K562 (cell line): ENCODE data around the gene FAM43B. TPM values are rescaled to one million over a fixed set of nuclear protein-coding genes. Genes with fewer than 3 reads are reported as not detected.

ENCODE experiments used
- BRD9 ChIP-seq: fragments of 450-650 bp; IDR thresholded peaks from 2 replicates; pipeline ENCODE4 v1.6.1; 2018; ENCODE audit warnings: low read depth; ENCODE audit not compliant: partially characterized antibody
- CHD1 ChIP-seq: fragments of 200-600 bp; sonication (generic); IDR thresholded peaks from one replicate; pipeline ENCODE4 v1.6.1; 2012; ENCODE audit warnings: mild to moderate bottlenecking, moderate library complexity, low read length, inconsistent platforms
- JUN ChIP-seq, 2 experiments: sonication (generic) in 1 of 2; formaldehyde crosslinking in 1 of 2; IDR thresholded peaks; 2 replicates each; pipeline versions ENCODE4 v1.6.1 to v1.8.0; 2012 to 2022; ENCODE audit warnings: borderline replicate concordance in 2 of 2, mild to moderate bottlenecking in 2 of 2, improper control_type of control experiment in 1 of 2, low read depth in 1 of 2, low read length in 1 of 2, missing genetic modification reagents in 1 of 2
- MAFK ChIP-seq: IDR thresholded peaks from 2 replicates; pipeline ENCODE4 v1.6.1; 2011; ENCODE audit warnings: low read length, improper control_type of control experiment
- POLR3A ChIP-seq: IDR thresholded peaks from 2 replicates; pipeline ENCODE4 v1.6.1; 2011; ENCODE audit warnings: borderline replicate concordance, mild to moderate bottlenecking, moderate library complexity; ENCODE audit not compliant: insufficient read length, insufficient read depth; ENCODE audit errors: extremely low read depth
- PPARD ChIP-seq: fragments of 250-450 bp; sonication (Bioruptor Pico); IDR thresholded peaks from 2 replicates; pipeline ENCODE4 v1.8.0; 2022; ENCODE audit warnings: inconsistent platforms, mild to moderate bottlenecking, moderate library complexity
- RAD21 ChIP-seq, 2 experiments: fragments of 250-450 bp in 1 of 2; fragments of 450-650 bp in 1 of 2; sonication (Bioruptor Pico) in 1 of 2; formaldehyde crosslinking in 1 of 2; IDR thresholded peaks in 1 of 2; conservative IDR thresholded peaks in 1 of 2; 2 replicates each; pipeline versions ENCODE4 v1.4.0 to v1.8.0; 2020 to 2022; ENCODE audit warnings: mild to moderate bottlenecking in 2 of 2, moderate library complexity in 1 of 2
- polyA plus RNA-seq, 8 experiments: library from polyadenylated mRNA; depleted of rRNA in 4 of 8; stranded (reverse) in 5 of 8; unstranded in 3 of 8; fragments of >200 nt; fragmentation: Nextera tagmentation in 2 of 8; fragmentation: Illumina TruSeq in 1 of 8; extraction: Ambion mirVana in 2 of 8; extraction: Trizol in 1 of 8; gene quantifications; 2 replicates each; pipeline versions ENCODE4 v1.2.1 to v1.2.3, GENCODE V29; 2011 to 2014; ENCODE audit warnings: inconsistent platforms in 1 of 8, missing spikeins in 1 of 8
- total RNA-seq, 7 experiments: library from RNA; depleted of rRNA in 6 of 7; stranded (reverse); fragments of >200 nt in 6 of 7; fragmentation: Illumina TruSeq in 2 of 7; extraction: Trizol in 2 of 7; gene quantifications; 2 replicates each; pipeline versions ENCODE4 v1.2.1 to v1.2.3, GENCODE V29; 2011 to 2021; ENCODE audit warnings: low replicate concordance in 1 of 7
- TF ChIP-seq, protein P1 (sequence below): fragments of 250-450 bp; sonication (Bioruptor Pico); IDR thresholded peaks from 2 replicates; pipeline ENCODE4 v1.9.0; 2021; ENCODE audit warnings: mild to moderate bottlenecking, inconsistent platforms
- TF ChIP-seq, protein P2 (sequence below): fragments of 200-600 bp; sonication (generic); IDR thresholded peaks from one replicate; pipeline ENCODE4 v1.6.1; 2012; ENCODE audit warnings: mild to moderate bottlenecking, low read depth, low read length, inconsistent platforms
- TF ChIP-seq, protein P3 (sequence below): fragments of 250-450 bp; sonication (Bioruptor Pico); IDR thresholded peaks from 2 replicates; pipeline ENCODE4 v1.4.0; 2020

The FAM43B gene
- total and polyA plus RNA-seq, 9 of the 15 experiments (the other 6 are each of a cell fraction or from before 2014, with no cell fraction given) = not detected

DNA sequence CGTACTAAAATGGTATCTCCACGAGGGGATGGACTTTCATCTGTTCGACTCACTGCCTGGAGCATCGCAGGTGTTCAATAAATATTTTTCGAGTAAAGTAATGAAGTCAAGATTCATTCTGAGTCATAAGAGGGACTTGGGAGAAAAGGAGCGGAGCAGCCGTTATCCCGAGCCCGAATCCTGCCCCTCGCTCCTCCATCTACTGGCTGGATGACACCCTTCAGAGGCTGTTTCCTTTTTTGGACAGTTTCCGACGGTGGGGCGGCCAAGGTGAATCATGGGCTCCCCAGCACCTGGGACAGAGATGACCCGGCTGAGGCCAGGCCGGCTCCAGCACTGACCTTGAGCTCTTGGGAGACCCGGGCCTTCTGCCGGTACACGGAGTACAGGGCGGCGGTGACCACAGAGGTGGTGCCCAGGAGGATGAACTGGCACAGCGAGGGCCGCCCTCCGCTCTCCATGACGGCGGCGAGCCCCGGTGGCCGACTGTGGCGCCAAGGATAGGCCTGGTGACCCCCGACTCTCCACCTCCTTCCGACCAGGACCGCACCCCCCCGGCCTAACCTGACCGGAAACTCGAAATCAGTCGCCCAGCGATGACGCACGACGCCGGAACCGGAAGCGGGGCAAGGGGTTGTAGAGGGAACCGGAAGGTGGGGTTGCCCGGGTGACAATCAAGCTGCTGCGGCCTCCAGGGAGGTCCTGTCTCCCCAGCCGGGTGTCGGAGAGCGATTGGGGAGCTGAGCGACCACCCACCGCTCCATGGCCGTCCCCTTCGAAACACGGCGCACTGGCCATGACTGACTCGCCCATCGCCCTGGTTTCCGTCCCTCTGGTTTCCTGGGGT is 44.6 kb upstream of the FAM43B start, which contains the start of gene MUL1 (continued):
- TF ChIP-seq RAD21 (CRISPR knock-in tag; conservative IDR thresholded peaks at IDR 0.05 in 1 of 2, IDR thresholded peaks at IDR 0.05 in 1 of 2) (no peak), PPARD (no peak), JUN (IDR thresholded peaks at IDR 0.05; ENCODE audit: borderline replicate concordance, low read depth, low read length) (0 out of 2 replicates have a peak, but pooled peaks have one; percentile 50), JUN (CRISPR knock-in tag; IDR thresholded peaks at IDR 0.05; ENCODE audit: borderline replicate concordance) (no peak), CHD1 (no peak), BRD9 (no peak), POLR3A (no peak), MAFK (no peak)
- TF ChIP-seq, protein P1, sequence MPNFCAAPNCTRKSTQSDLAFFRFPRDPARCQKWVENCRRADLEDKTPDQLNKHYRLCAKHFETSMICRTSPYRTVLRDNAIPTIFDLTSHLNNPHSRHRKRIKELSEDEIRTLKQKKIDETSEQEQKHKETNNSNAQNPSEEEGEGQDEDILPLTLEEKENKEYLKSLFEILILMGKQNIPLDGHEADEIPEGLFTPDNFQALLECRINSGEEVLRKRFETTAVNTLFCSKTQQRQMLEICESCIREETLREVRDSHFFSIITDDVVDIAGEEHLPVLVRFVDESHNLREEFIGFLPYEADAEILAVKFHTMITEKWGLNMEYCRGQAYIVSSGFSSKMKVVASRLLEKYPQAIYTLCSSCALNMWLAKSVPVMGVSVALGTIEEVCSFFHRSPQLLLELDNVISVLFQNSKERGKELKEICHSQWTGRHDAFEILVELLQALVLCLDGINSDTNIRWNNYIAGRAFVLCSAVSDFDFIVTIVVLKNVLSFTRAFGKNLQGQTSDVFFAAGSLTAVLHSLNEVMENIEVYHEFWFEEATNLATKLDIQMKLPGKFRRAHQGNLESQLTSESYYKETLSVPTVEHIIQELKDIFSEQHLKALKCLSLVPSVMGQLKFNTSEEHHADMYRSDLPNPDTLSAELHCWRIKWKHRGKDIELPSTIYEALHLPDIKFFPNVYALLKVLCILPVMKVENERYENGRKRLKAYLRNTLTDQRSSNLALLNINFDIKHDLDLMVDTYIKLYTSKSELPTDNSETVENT (CRISPR knock-in tag) = peak; percentile 84
- TF ChIP-seq, protein P2, sequence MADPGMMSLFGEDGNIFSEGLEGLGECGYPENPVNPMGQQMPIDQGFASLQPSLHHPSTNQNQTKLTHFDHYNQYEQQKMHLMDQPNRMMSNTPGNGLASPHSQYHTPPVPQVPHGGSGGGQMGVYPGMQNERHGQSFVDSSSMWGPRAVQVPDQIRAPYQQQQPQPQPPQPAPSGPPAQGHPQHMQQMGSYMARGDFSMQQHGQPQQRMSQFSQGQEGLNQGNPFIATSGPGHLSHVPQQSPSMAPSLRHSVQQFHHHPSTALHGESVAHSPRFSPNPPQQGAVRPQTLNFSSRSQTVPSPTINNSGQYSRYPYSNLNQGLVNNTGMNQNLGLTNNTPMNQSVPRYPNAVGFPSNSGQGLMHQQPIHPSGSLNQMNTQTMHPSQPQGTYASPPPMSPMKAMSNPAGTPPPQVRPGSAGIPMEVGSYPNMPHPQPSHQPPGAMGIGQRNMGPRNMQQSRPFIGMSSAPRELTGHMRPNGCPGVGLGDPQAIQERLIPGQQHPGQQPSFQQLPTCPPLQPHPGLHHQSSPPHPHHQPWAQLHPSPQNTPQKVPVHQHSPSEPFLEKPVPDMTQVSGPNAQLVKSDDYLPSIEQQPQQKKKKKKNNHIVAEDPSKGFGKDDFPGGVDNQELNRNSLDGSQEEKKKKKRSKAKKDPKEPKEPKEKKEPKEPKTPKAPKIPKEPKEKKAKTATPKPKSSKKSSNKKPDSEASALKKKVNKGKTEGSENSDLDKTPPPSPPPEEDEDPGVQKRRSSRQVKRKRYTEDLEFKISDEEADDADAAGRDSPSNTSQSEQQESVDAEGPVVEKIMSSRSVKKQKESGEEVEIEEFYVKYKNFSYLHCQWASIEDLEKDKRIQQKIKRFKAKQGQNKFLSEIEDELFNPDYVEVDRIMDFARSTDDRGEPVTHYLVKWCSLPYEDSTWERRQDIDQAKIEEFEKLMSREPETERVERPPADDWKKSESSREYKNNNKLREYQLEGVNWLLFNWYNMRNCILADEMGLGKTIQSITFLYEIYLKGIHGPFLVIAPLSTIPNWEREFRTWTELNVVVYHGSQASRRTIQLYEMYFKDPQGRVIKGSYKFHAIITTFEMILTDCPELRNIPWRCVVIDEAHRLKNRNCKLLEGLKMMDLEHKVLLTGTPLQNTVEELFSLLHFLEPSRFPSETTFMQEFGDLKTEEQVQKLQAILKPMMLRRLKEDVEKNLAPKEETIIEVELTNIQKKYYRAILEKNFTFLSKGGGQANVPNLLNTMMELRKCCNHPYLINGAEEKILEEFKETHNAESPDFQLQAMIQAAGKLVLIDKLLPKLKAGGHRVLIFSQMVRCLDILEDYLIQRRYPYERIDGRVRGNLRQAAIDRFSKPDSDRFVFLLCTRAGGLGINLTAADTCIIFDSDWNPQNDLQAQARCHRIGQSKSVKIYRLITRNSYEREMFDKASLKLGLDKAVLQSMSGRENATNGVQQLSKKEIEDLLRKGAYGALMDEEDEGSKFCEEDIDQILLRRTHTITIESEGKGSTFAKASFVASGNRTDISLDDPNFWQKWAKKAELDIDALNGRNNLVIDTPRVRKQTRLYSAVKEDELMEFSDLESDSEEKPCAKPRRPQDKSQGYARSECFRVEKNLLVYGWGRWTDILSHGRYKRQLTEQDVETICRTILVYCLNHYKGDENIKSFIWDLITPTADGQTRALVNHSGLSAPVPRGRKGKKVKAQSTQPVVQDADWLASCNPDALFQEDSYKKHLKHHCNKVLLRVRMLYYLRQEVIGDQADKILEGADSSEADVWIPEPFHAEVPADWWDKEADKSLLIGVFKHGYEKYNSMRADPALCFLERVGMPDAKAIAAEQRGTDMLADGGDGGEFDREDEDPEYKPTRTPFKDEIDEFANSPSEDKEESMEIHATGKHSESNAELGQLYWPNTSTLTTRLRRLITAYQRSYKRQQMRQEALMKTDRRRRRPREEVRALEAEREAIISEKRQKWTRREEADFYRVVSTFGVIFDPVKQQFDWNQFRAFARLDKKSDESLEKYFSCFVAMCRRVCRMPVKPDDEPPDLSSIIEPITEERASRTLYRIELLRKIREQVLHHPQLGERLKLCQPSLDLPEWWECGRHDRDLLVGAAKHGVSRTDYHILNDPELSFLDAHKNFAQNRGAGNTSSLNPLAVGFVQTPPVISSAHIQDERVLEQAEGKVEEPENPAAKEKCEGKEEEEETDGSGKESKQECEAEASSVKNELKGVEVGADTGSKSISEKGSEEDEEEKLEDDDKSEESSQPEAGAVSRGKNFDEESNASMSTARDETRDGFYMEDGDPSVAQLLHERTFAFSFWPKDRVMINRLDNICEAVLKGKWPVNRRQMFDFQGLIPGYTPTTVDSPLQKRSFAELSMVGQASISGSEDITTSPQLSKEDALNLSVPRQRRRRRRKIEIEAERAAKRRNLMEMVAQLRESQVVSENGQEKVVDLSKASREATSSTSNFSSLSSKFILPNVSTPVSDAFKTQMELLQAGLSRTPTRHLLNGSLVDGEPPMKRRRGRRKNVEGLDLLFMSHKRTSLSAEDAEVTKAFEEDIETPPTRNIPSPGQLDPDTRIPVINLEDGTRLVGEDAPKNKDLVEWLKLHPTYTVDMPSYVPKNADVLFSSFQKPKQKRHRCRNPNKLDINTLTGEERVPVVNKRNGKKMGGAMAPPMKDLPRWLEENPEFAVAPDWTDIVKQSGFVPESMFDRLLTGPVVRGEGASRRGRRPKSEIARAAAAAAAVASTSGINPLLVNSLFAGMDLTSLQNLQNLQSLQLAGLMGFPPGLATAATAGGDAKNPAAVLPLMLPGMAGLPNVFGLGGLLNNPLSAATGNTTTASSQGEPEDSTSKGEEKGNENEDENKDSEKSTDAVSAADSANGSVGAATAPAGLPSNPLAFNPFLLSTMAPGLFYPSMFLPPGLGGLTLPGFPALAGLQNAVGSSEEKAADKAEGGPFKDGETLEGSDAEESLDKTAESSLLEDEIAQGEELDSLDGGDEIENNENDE = no peak
- TF ChIP-seq, protein P3, sequence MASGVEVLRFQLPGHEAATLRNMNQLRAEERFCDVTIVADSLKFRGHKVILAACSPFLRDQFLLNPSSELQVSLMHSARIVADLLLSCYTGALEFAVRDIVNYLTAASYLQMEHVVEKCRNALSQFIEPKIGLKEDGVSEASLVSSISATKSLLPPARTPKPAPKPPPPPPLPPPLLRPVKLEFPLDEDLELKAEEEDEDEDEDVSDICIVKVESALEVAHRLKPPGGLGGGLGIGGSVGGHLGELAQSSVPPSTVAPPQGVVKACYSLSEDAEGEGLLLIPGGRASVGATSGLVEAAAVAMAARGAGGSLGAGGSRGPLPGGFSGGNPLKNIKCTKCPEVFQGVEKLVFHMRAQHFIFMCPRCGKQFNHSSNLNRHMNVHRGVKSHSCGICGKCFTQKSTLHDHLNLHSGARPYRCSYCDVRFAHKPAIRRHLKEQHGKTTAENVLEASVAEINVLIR (CRISPR knock-in tag) = peak; percentile 93
